ENCODE data around the gene RPS10. TPM values are rescaled to one million over a fixed set of nuclear protein-coding genes. Genes with fewer than 3 reads are reported as not detected.

Gene RPS10
- total RNA-seq, 5 donors from 2014 or later (not counting 1 experiment from before 2014, with no cell fraction given): 2,352 to 2,733 (median 2,512) TPM

GRCh38 chr6:34462551-34462971, 36.7 kb upstream of the RPS10 start:
- Mint-ChIP-seq H3K27ac (no peak overlapping the region), H3K4me1 (peaks cover 0 to 9% (median 8%) of the 10 kb centered on the region in 3 donors)

GRCh38 chr6:34462010-34462409, 36.1 kb upstream of the RPS10 start:
- H3K9me3 Mint-ChIP-seq: no peaks in the 10 kb centered on the region
- DNase-seq (no peak), ATAC-seq (replicated peaks in 1 of 4) (no peak)
- no peaks in the 10 kb centered on the region for H3K9me3 ChIP-seq
- CTCF ChIA-PET: interaction anchor here (0.6 to 4.1 kb wide), 7 partner anchors 22 to 677 kb away, joined by 3 to 22 read pairs (median 5); no protein-coding TSS in a partner anchor
- peaks cover 0 to 8% (median 7%) of the 10 kb centered on the region in 3 donors for H3K4me1 Mint-ChIP-seq
- peaks cover 3 to 14% of the 10 kb centered on the region in 2 experiments for H3K4me1 ChIP-seq (ENCODE audit: control insufficient read depth in 1 of 2, extremely low read depth in 1 of 2, insufficient read depth in 2 of 2, low read length in 2 of 2)
- no peak overlapping the region for H3K27ac Mint-ChIP-seq
- POLR2A ChIA-PET: no interaction called here
- no peaks in the 10 kb centered on the region for H3K36me3 ChIP-seq (ENCODE audit: control insufficient read depth in 2 of 2, extremely low read depth in 1 of 2, insufficient read depth in 1 of 2, low read length in 1 of 2)
- no peak overlapping the region for H3K27ac ChIP-seq (ENCODE audit: low read length)
- H3K4me3 ChIP-seq (ENCODE audit: control insufficient read depth in 1 of 2, extremely low read depth in 1 of 2, low read length in 1 of 2): no peak overlapping the region
- H3K27me3 Mint-ChIP-seq: peaks cover 13 to 27% of the 10 kb centered on the region in 2 donors
- H3K4me3 Mint-ChIP-seq: no peak overlapping the region
- peaks cover 4 to 40% of the 10 kb centered on the region in 2 experiments for H3K27me3 ChIP-seq (replicated peaks in 1 of 2; ENCODE audit: control insufficient read depth in 2 of 2, extremely low read depth in 1 of 2, insufficient read depth in 2 of 2, low read length in 1 of 2)
- WGBS (ENCODE audit: insufficient coverage): 93% methylated on average over 4 of the region's 6 CpGs
- H3K36me3 Mint-ChIP-seq: no peaks in the 10 kb centered on the region

More at GRCh38 chr6:34462551-34462971, 36.7 kb upstream of the RPS10 start:
- WGBS (ENCODE audit: insufficient coverage): 100% methylated on average over 1 of the region's 6 CpGs
- Histone ChIP-seq H3K36me3 (ENCODE audit: control insufficient read depth in 2 of 2, extremely low read depth in 1 of 2, insufficient read depth in 1 of 2, low read length in 1 of 2) (no peaks in the 10 kb centered on the region), H3K4me1 (ENCODE audit: control insufficient read depth in 1 of 2, extremely low read depth in 1 of 2, insufficient read depth in 2 of 2, low read length in 2 of 2) (peaks cover 3 to 14% of the 10 kb centered on the region in 2 experiments), H3K27me3 (replicated peaks in 1 of 2; ENCODE audit: control insufficient read depth in 2 of 2, extremely low read depth in 1 of 2, insufficient read depth in 2 of 2, low read length in 1 of 2) (peaks cover 4 to 41% of the 10 kb centered on the region in 2 experiments), H3K9me3 (no peaks in the 10 kb centered on the region), H3K27ac (ENCODE audit: low read length) (no peak overlapping the region), H3K4me3 (ENCODE audit: control insufficient read depth in 1 of 2, extremely low read depth in 1 of 2, low read length in 1 of 2) (no peak overlapping the region)
- DNase-seq: no peak
- H3K9me3 Mint-ChIP-seq: no peaks in the 10 kb centered on the region
- CTCF ChIA-PET: interaction anchor here (0.5 to 4.1 kb wide), 8 partner anchors 138 to 677 kb away, joined by 3 to 22 read pairs (median 4); no protein-coding TSS in a partner anchor
- no peaks in the 10 kb centered on the region for H3K36me3 Mint-ChIP-seq
- no peak for ATAC-seq (replicated peaks in 1 of 4)
- POLR2A ChIA-PET: interaction anchor here in 1 of 2 donors (0.6 kb wide), 1 partner anchor 70 kb away, joined by 3 read pairs; no protein-coding TSS in a partner anchor
- H3K4me3 Mint-ChIP-seq: no peak overlapping the region
- H3K27me3 Mint-ChIP-seq: peaks cover 16 to 31% of the 10 kb centered on the region in 2 donors

GRCh38 chr6:34460796-34461507, 35.1 kb upstream of the RPS10 start:
- Mint-ChIP-seq H3K27ac (no peak overlapping the region), H3K4me3 (no peak overlapping the region), H3K27me3 (peaks cover 13 to 18% of the 10 kb centered on the region in 2 donors), H3K36me3 (no peaks in the 10 kb centered on the region), H3K4me1 (peaks cover 0 to 6% (median 6%) of the 10 kb centered on the region in 3 donors), H3K9me3 (no peaks in the 10 kb centered on the region)
- 86% methylated on average over 2 of the region's 5 CpGs for WGBS (ENCODE audit: insufficient coverage)
- Histone ChIP-seq H3K36me3 (ENCODE audit: control insufficient read depth in 2 of 2, extremely low read depth in 1 of 2, insufficient read depth in 1 of 2, low read length in 1 of 2) (no peaks in the 10 kb centered on the region), H3K4me1 (ENCODE audit: control insufficient read depth in 1 of 2, extremely low read depth in 1 of 2, insufficient read depth in 2 of 2, low read length in 2 of 2) (peaks cover 3 to 7% of the 10 kb centered on the region in 2 experiments), H3K9me3 (no peaks in the 10 kb centered on the region), H3K27me3 (replicated peaks in 1 of 2; ENCODE audit: control insufficient read depth in 2 of 2, extremely low read depth in 1 of 2, insufficient read depth in 2 of 2, low read length in 1 of 2) (peaks cover 4 to 29% of the 10 kb centered on the region in 2 experiments), H3K4me3 (ENCODE audit: control insufficient read depth in 1 of 2, extremely low read depth in 1 of 2, low read length in 1 of 2) (no peak overlapping the region), H3K27ac (ENCODE audit: low read length) (no peak overlapping the region)
- DNase-seq (no peak), ATAC-seq (replicated peaks in 1 of 4) (no peak)
- ChIA-PET POLR2A (no interaction called here), CTCF (interaction anchor here (0.5 to 4.1 kb wide), 8 partner anchors 14 to 679 kb away, joined by 3 to 71 read pairs (median 5); no protein-coding TSS in a partner anchor)

- H3K36me3 Mint-ChIP-seq: no peaks in the 10 kb centered on the region
- Histone ChIP-seq H3K36me3 (ENCODE audit: control insufficient read depth in 2 of 2, extremely low read depth in 1 of 2, insufficient read depth in 1 of 2, low read length in 1 of 2) (no peaks in the 10 kb centered on the region), H3K27ac (ENCODE audit: low read length) (no peak overlapping the region), H3K4me1 (ENCODE audit: control insufficient read depth in 1 of 2, extremely low read depth in 1 of 2, insufficient read depth in 2 of 2, low read length in 2 of 2) (no peaks in the 10 kb centered on the region), H3K9me3 (no peaks in the 10 kb centered on the region), H3K4me3 (ENCODE audit: control insufficient read depth in 1 of 2, extremely low read depth in 1 of 2, low read length in 1 of 2) (no peak overlapping the region), H3K27me3 (replicated peaks in 1 of 2; ENCODE audit: control insufficient read depth in 2 of 2, extremely low read depth in 1 of 2, insufficient read depth in 2 of 2, low read length in 1 of 2) (peaks cover 4 to 23% of the 10 kb centered on the region in 2 experiments)
- ATAC-seq (replicated peaks in 1 of 4) (peak; percentile 63 to 81 (median 72)), DNase-seq (peak in 33 of 35 experiments; percentile 6 to 75 (median 32))
- H3K4me1 Mint-ChIP-seq: peaks cover 0 to 1% (median 1%) of the 10 kb centered on the region in 3 donors
- ChIA-PET CTCF (interaction anchor here (0.5 to 4.1 kb wide), 13 partner anchors 13 to 781 kb away, joined by 3 to 71 read pairs (median 5); partner anchors contain the start of gene SMIM29 (in 1 of the 2)), POLR2A (no interaction called here)
- no peak overlapping the region for H3K4me3 Mint-ChIP-seq
- H3K27me3 Mint-ChIP-seq: peaks cover 8 to 13% of the 10 kb centered on the region in 2 donors
- H3K9me3 Mint-ChIP-seq: no peaks in the 10 kb centered on the region
- H3K27ac Mint-ChIP-seq: no peak overlapping the region
- 10% methylated on average over 2 of the region's 6 CpGs for WGBS (ENCODE audit: insufficient coverage)
These were observed 34.2 kb upstream of the RPS10 start for GRCh38 chr6:34459899-34460593.

GRCh38 chr6:34457742-34458735, 32.2 kb upstream of the RPS10 start:
- Mint-ChIP-seq H3K9me3 (no peaks in the 10 kb centered on the region), H3K36me3 (no peaks in the 10 kb centered on the region), H3K4me1 (no peaks in the 10 kb centered on the region), H3K27ac (no peak overlapping the region), H3K4me3 (no peak overlapping the region), H3K27me3 (no peaks in the 10 kb centered on the region)
- ChIA-PET CTCF (interaction anchor here (0.5 to 4.1 kb wide), 3 partner anchors 151 to 681 kb away, joined by 3 to 71 read pairs (median 22); no protein-coding TSS in a partner anchor), POLR2A (no interaction called here)
- Histone ChIP-seq H3K27ac (ENCODE audit: low read length) (no peak overlapping the region), H3K4me3 (ENCODE audit: control insufficient read depth in 1 of 2, extremely low read depth in 1 of 2, low read length in 1 of 2) (no peak overlapping the region), H3K27me3 (replicated peaks in 1 of 2; ENCODE audit: control insufficient read depth in 2 of 2, extremely low read depth in 1 of 2, insufficient read depth in 2 of 2, low read length in 1 of 2) (peaks cover 0 to 10% of the 10 kb centered on the region in 2 experiments), H3K9me3 (no peaks in the 10 kb centered on the region), H3K4me1 (ENCODE audit: control insufficient read depth in 1 of 2, extremely low read depth in 1 of 2, insufficient read depth in 2 of 2, low read length in 2 of 2) (no peaks in the 10 kb centered on the region), H3K36me3 (ENCODE audit: control insufficient read depth in 2 of 2, extremely low read depth in 1 of 2, insufficient read depth in 1 of 2, low read length in 1 of 2) (no peaks in the 10 kb centered on the region)
- DNase-seq (no peak), ATAC-seq (replicated peaks in 1 of 4) (no peak)
- 89% methylated on average over 11 of the region's 14 CpGs for WGBS (ENCODE audit: insufficient coverage)

All from T-cell (primary cell).